GM18508 (cell line): Measurements from ENCODE around the gene BEND3.
"Not testable (repeated sequence)": the region's sequence is repeated elsewhere in the genome, so short reads cannot be mapped to it uniquely, and the experiment has no call there.

Experiments
- ATAC-seq: cut with Tn5 transposase; IDR thresholded peaks from one replicate; pipeline ENCODE4 v1.9.1; 2021; ENCODE audit warnings: moderate number of reproducible peaks; ENCODE audit not compliant: insufficient read depth, unreplicated experiment

BEND3 gene

DNA sequence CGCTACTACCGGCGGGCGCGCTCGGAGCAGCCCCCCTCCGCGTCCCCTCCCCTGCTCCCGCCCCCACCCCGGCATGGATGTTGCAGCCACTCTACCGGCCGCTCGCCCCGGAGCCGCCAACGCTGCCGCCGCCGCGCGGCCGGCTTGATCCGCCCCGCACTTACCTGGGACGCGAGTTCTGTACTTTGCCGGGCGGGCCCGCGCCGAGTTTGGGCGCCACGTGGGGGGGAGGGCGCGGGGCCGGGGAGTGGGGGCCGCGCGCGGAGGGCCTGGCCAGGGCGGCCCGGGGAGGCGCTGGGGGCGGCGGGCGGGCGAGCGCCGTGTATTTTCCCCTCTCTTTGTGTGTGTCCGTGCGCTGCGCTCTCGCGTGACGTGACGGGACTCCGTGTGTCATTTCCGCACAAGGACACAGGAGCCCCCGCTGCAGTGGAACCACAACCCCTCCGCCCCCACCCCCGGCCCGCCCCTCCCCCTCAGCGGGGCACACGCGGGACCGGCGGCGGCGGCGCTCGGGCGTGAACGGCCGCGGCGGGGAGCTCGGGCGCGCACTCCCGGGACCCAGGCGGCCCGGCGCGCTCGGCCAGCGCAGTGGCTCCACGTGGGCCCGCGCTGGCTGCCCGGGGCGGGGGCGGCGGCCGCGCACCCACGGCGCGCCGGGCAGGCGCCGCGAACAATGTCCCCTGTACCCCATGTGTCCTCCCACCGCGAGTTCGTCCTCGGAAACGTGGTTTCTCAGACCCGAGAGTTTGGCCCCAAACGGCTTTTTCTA lies at the start of gene BEND3:
Gene BEND3, minus strand, starts transcription at position 590 of the 769 bp plus-strand sequence. CDS start 16,230 bp downstream, outside the sequence.
- ATAC-seq, result no peak

DNA sequence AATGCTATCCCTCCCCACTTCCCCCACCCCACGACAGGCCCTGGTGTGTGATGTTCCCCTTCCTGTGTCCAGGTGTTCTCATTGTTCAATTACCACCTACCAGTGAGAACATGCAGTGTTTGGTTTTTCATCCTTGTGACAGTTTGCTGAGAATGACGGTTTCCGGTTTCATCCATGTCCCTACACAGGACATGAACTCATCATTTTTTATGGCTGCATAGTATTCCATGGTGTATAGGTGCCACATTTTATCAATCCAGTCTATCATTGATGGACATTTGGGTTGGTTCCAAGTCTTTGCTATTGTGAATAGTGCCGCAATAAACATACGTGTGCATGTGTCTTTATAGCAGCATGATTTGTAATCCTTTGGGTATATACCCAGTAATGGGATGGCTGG lies 49.0 kb upstream of the BEND3 start:
- not testable (repeated sequence) for ATAC-seq

DNA sequence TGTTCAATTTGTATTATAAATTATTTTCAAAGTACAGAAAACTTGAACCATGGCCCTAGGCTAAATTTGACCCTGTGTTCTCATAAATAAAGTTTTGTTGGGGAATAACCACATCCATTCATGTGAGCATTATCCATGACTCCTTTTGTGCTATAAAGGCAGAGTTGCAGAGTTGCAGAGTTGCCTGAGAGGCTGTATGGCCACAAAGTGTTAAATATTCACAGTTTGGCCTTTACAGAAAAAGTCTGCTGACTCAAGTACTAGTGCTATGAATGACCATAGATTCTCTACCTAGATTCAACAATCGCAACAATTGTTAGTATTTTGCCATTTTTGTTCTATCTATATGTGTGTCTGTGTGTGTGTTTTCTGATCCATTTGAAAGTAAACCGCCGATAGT lies 46.2 kb upstream of the BEND3 start:
- ATAC-seq, result no peak

DNA sequence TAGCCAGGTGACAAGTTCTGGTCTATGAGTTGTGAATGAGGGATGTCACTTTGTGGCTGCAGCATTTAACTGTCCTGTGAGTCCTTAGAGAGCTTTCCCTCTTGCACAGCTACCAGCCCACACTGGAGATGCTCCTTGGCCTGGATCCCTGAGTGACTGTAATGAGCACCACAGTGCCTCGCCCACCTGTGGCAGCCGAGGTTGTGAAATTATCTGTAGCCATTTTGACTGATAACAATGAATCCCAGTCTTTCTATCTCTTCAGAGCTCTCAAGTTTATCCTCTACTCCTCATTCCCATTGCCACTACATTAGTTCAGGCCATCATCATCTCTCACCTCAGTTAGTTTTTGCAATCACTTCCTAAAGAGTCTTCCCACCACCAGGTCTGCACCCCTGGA lies 41.3 kb upstream of the BEND3 start:
- ATAC-seq, result no peak

DNA sequence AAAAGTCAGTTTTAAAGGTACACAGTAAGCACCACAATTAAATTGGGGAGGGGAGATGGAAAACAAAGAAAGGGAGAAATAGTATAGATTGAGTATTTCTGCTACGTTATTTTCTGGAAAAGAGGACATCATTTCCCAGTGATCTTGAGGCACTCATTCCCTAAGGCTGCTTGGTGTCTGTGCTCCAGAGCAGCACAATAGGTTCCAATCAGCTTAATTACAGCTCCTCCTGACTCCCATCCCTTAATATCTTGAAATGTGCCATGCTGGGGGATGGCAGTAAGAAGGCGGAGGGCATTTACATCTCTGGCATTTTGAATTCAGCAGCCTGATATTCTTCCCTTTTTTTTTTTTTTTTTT lies 39.5 kb upstream of the BEND3 start:
- no peak for ATAC-seq

DNA sequence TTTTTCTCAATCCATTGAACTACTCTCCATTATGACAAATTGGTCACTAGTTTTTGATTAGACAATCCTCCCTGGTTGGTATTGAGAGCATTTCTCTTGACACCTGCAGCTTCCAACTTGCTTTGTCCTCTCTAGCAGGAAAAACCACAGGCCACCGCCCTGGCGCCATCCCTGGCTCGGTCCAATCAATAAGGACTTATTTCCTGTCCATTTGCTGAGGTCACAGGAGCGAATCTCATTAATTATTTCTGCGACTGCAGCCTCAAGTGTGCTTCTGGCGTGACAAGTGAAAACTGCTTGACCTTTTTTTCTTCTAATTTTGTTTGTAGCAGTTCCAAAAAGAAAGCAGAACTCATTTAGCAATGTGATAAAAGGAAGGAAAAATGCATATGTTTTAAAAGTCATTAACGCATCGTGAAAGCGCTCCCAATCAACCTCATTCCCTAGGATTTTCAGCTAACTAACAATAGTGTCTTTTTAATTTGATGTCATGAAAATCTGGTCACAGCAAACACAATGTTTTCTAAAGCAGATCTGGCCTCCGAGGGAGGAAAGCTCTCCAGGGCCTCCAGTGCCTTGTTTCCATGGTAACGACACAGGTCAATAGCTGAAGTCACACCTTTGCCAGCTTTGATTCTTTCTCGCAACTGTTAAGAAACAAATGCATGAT lies 39.0 kb upstream of the BEND3 start:
- no peak for ATAC-seq

DNA sequence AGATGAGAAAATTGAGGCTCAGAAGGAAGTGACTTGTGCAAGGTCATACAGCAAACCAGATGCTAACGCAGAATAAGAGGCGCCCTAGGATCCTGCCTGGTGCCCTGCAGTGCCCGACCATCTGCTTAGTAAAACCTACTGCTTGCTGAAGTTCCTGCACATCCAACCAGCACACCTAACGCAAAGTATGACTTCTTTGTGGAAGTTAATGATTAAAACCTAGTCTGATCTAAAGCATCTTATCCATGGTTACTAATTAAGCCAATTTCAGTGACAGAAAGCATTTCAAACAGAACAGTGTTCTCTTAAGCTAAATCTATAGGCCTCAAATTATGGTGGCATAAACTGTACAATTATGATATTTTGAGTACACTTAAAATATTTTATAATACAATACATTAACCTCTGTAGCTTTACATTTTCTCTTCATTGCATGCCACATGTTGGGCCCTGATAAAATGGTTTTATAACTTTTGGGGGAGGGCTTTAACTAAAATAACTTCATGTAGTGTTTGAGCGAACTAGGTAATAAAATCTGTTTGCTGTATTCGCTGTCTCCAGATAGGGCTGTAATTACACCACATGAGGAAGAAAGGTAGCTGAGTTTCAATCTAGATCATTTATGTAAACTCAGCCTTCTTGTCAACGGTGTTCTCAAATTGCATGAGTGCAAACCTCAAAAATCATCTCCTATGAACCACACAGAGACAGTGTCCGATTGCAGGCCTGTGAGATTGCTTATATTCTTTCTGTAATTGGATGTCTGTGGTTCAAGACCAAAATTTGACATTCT lies 37.5 kb upstream of the BEND3 start:
- no peak for ATAC-seq

DNA sequence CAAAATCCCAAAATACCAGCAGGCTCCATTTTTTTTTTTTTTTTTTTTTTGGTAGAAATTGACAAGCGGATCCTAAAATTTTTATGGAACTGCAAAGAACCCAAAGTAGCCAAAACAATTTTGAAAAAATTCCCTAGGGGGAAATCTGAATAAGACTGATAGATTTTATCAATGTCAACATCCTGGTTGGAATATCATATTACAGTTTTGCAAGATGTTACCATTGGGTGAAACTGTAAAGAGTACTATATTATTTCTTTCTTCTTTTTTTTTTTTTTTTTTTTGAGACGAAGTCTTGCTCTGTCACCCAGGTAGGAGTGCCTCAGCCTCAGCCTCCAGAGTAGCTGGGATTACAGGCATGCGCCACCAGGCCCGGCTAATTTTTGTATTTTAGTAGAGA lies 29.4 kb upstream of the BEND3 start:
- ATAC-seq, result no peak

DNA sequence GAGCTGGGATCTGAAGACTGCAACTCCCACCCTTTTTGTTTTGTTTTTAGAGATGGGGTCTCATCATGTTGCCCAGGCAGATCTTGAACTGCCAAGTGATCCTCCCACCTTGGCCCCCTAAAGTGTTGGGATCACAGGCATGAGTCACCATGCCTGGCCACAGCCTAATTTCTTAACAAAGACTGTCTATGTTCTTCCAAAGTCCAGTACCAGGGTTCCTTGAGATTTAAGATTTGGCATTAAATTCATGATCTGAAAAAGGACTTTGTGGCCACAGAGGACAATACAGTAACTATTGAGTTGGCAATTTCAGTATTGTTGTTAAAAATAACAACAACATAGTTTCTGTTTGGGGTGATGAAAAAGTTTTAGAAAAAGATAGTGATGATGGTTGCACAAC lies 28.7 kb upstream of the BEND3 start:
- ATAC-seq, result no peak

DNA sequence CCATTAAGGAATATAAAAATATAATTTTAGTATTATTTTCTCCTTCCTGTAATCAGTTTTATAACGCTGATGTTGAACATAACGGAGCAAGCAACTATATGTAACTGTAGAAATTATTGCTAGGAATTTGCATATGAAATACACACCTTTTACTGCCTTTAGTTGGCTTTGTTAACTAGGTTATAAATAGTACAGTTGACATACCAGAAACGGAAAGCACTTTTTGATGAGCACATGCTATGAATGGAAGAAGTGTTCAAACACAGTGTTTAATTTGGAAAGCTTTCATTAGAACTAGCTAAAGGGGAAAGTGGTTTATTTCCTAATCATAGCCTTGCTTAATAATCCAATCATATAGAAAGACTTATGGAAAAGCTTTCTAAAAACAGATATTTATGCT lies 25.3 kb upstream of the BEND3 start:
- ATAC-seq, result no peak

DNA sequence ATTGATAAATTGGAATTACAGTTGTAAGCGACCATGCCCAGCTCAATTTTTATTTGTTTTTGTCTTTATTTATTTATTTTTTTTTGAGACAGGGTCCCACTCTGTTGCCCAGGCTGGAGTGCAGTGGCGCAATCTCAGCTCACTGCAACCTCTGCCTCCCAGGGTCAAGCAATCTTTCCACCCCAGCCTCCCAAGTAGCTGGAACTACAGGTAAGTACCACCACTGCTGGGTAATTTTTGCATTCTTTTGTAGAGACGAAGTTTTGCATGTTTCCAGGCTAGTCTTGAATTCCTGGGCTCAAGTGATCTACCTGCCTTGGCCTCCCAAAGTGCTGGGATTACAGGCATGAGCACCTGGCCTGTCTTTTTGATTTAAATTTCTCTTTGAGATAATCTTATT lies 21.0 kb upstream of the BEND3 start:
- ATAC-seq, result not testable (repeated sequence)

DNA sequence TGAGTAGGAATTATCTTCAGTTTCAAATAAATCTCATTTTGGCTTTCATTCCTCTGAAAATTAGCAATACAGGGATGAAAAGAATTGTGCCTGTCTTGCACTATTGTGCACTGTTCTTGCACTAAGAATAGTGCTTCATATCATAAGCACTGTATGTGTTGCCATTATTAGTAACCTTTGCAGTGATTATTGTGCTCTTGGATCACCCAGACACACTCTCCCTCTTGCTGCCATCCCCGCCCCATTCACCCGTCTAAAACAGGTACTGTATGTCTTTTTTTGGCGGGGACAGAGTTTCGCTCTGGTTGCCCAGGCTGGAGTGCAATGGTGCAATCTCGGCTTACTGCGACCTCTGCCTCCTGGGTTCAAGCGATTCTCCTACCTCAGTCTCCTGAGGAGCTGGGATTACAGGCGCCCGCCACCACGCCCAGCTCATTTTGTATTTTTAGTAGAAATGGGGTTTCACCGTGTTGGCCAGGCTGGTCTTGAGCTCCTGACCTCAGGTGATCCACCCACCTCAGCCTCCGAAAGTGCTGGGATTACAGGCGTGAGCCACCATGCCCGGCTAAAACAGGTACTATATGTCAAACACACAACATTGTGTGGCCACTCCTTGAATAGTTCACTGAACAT lies 19.8 kb upstream of the BEND3 start:
- ATAC-seq, result not testable (repeated sequence)

DNA sequence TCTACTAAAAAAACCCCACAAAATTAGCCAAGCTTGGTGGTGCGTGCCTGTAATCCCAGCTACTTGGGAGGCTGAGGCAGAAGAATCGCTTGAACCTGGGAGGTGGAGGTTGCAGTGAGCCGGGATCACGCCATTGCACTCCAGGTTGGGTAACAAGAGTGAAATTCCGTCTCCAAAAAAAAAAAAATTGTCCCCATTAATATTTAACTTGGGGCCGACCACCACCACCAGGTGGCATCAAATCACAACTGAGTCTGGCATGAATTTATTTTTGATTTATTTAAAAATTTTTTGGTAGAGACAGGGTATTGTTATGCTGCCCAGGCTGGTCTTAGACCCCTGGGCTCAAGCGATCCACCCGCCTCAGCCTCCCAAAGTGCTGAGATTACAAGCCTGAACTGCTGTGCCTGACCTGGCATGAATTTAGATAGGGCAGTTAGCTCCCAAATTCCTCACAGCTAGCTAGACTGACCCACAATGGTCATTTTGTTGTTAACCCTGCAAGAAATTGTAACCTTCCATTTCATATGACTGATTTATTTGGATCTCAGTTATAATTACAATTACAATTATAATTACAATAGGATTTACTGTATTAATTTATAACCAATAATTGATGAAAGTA lies 17.1 kb upstream of the BEND3 start:
- no peak for ATAC-seq

DNA sequence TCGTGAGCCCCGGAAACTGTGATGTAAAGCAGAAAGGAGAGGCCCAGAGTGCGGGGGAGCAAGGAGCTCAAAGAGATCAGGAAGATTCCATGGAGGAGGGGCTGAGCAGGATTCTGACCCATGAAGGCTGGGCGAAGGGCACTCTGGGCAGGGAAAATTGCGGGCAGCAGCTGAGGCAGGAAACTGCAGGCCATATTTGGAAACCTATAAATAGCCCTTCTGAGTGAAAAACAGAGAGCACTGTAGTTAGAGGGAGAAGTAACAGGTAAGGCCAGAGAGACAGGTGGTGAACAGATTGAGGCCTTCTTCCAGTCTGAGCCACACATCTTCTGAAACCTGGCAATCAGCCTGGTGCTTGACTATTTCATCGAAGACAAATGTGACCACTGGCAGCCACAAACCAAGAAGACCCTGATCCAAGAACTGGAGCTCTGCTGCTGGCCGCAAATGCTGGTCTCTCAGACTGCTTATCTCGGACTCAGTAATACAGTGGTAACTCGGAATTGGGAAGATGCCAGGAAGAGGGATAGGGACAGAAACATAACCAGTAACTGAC lies 14.1 kb upstream of the BEND3 start:
- ATAC-seq, result no peak

DNA sequence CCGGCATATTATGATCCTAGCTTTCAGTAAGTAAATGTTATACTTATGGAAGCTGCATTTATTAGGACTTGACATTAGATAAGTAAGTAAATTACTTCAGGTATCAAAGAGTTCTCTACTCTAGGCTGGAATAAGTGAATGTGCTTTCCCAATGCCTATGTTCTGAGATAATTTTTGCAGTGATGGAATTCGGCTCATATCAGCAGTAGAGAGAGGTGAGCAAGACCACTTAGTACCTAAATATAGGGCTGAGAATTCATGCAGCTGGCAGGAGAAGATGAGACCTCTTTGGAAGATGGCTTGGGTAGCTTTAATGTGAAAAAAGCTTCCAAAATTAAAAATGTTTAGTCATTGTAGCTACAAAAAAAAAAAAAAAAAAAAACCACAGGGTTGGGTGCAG lies 13.3 kb upstream of the BEND3 start:
- no peak for ATAC-seq

DNA sequence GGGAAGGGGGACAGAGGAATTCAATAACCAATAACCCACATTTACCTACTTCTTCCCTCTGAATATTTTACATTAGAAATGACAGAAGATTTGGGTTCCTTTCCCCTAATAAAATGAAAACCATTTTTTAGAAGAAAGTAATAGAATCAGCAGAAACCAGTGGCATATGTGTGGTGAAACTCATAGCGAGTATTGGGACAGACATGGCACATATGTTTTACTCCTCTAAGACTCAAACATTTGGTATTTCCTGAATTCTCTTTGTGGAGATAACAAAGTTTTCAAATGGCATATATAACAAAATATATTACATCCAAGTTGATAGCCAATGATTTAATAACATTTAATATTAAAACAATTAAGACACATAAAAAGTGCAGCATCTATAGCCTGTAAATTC lies 12.9 kb upstream of the BEND3 start:
- ATAC-seq, result no peak

DNA sequence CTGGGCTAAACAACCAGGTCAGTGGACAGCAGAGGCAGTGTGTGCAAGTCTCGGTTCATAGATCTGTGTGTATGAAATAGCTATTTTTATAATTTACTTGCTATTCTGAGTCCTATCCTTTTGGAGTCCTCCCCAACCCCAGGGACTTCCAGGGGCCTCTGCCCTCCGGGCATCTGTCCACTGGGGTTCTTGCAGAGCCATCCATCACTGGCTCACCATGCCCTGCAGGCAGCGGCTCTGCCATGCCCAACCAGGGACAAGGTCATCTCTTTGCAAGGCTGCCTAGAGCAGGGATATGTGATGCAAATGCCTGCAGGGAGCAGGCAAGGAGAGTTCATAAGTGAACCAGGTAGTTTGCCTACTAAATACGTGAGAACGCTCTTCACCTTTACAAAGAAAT lies 10.5 kb upstream of the BEND3 start:
- ATAC-seq, result no peak

DNA sequence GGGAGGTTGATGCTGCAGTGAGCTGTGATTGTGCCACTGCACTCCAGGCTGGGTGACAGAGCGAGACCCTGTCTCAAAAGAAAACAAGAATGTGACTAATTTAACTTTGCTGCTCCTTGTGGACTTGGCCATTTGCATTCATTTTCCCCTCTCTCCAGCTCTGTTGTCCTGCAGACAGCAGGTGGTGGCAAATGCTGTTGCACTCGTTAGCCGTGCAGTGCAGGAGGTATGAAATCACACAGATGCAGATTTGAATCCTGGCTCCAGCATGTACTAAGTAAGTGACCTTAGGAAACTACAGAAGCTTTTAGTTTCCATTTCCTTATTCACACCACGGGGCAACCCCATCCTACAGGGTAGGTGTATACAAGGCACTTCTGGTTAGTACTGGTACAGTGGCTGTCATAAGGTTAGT lies 9.6 kb upstream of the BEND3 start:
- ATAC-seq, result peak; percentile 86

DNA sequence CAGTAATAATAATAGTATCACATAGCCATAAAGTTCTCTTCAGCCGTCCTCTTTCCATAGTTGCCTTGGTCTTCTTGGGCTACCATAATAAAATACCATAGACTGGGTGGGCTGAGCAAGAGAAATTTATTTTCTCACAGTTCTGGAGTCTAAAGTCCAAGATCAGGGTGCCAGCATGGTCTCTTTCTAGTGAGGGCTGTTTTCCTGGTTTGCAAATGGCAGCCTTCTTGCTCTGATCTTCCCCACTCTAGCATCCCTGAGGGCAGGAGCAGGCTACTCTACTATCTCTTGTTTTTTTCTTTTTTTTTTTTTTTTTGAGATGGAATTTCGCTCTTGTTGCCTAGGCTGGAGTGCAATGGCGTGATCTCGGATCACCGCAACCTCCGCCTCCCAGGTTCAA lies 8.2 kb upstream of the BEND3 start:
- ATAC-seq, result no peak

DNA sequence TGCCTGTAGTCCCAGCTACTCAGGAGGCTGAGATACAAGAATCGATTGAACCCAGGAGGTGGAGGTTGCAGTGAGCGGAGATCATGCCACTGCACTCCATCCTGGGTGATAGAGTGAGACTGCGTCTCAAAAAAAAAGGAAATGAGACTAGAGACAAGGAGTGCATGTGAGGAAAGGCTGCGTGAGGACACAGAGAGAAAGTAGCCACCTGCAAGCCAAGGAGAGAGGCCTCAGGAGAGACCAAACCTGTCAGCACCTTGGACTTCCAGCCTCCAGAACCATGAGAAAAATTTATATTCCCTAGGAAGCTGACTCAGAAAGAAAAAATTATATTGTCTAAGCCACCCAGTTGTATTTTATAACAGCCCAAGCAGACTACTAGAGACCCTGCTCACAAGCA lies 7.4 kb upstream of the BEND3 start:
- no peak for ATAC-seq
